ENCODE data around the gene TAF1. TPM values are rescaled to one million over a fixed set of nuclear protein-coding genes. Genes with fewer than 3 reads are reported as not detected.

Gene TAF1
- total and polyA plus RNA-seq, 4 donors = 9.5 to 77.4 (median 25.7) TPM

- Histone ChIP-seq H3K4me3 (no peak overlapping the region), H3K4me1 (ENCODE audit: control insufficient read depth in 5 of 5, insufficient read depth in 5 of 5, low read length in 5 of 5) (peaks cover 0 to 2% (median 0%) of the 10 kb centered on the region in 5 donors), H3K9ac (ENCODE audit: insufficient read depth in 1 of 2, low read length in 2 of 2) (no peak overlapping the region), H3K36me3 (ENCODE audit: control insufficient read depth in 4 of 4, insufficient read depth in 4 of 4, low read length in 4 of 4) (no peaks in the 10 kb centered on the region), H3K27me3 (ENCODE audit: control insufficient read depth in 3 of 3, insufficient read depth in 3 of 3, low read length in 2 of 3) (no peaks in the 10 kb centered on the region), H3K9me3 (ENCODE audit: control insufficient read depth in 4 of 4, insufficient read depth in 3 of 4, low read length in 3 of 4) (peaks cover 0 to 5% (median 2%) of the 10 kb centered on the region in 4 donors), H3K27ac (ENCODE audit: low read depth in 1 of 2, low read length in 1 of 2) (peak overlapping the region; percentile 22 to 56)
- no peak for DNase-seq
- ATAC-seq (ENCODE audit: insufficient read depth, low FRiP score) = no peak
- TF ChIP-seq CTCF (IDR thresholded peaks at IDR 0.05; ENCODE audit: control extremely low read depth, extremely low read depth) = no peak
- WGBS, 2 donors = 24 to 35% methylated on average over 5 of the region's 5 CpGs
Measured at GRCh38 chrX:71514367-71515037, 148.3 kb downstream of the TAF1 start.

- H3K9me3 ChIP-seq (ENCODE audit: control insufficient read depth in 4 of 4, insufficient read depth in 3 of 4, low read length in 3 of 4) = peaks cover 0 to 5% (median 2%) of the 10 kb centered on the region in 4 donors
- DNase-seq (no peak), ATAC-seq (ENCODE audit: insufficient read depth, low FRiP score) (no peak)
- WGBS, 2 donors = 69 to 75% methylated on average over 2 of the region's 2 CpGs
- no peak for TF ChIP-seq CTCF (IDR thresholded peaks at IDR 0.05; ENCODE audit: control extremely low read depth, extremely low read depth)
- no peak overlapping the region for H3K9ac ChIP-seq (ENCODE audit: insufficient read depth in 1 of 2, low read length in 2 of 2)
- H3K27ac ChIP-seq (ENCODE audit: low read depth in 1 of 2, low read length in 1 of 2) = peak overlapping the region in 1 of 2 donors; percentile 45
- H3K4me1 ChIP-seq (ENCODE audit: control insufficient read depth in 5 of 5, insufficient read depth in 5 of 5, low read length in 5 of 5) = peaks cover 0 to 2% (median 0%) of the 10 kb centered on the region in 5 donors
- H3K4me3 ChIP-seq = no peak overlapping the region
- H3K36me3 ChIP-seq (ENCODE audit: control insufficient read depth in 4 of 4, insufficient read depth in 4 of 4, low read length in 4 of 4) = no peaks in the 10 kb centered on the region
- no peaks in the 10 kb centered on the region for H3K27me3 ChIP-seq (ENCODE audit: control insufficient read depth in 3 of 3, insufficient read depth in 3 of 3, low read length in 2 of 3)
Measured at GRCh38 chrX:71515038-71515396, 148.9 kb downstream of the TAF1 start.

Small RNAs within 50 kb of the gene (small RNA-seq; reads per million reads assigned to genes)
- gene AL590762.4 (ENCODE audit: low replicate concordance) = not detected
- not detected for gene RF00019 (ENCODE audit: low replicate concordance)

Other genes starting within 250 kb of the TAF1 start
- 10 to 100 TPM; 36.1 to 41.1 TPM for gene MED12, start 247.8 kb upstream of the TAF1 start, total RNA-seq
- 10 to 100 TPM; 10.3 to 13.8 TPM for gene MED12, start 247.8 kb upstream of the TAF1 start, polyA plus RNA-seq
- 1 to 10 TPM in 1 of 2 donors, under 1 TPM in 1; 0.86 to 1.5 TPM for gene NLGN3, start 221.5 kb upstream of the TAF1 start, total RNA-seq
- gene NLGN3, start 221.5 kb upstream of the TAF1 start, polyA plus RNA-seq = under 1 TPM; 0.20 to 0.71 TPM
- gene GJB1, start 143.1 kb upstream of the TAF1 start, total RNA-seq = 1 to 10 TPM in 1 of 2 donors, not detected in 1; 3.7 TPM
- gene GJB1, start 143.1 kb upstream of the TAF1 start, polyA plus RNA-seq = 1 to 10 TPM in 1 of 2 donors, under 1 TPM in 1; 0.42 to 2.9 TPM
- 10 to 100 TPM; 21.5 to 23.4 TPM for gene ZMYM3, start 112.2 kb upstream of the TAF1 start, total RNA-seq
- 1 to 10 TPM; 5.8 to 9.9 TPM for gene ZMYM3, start 112.2 kb upstream of the TAF1 start, polyA plus RNA-seq
- gene NONO, start 82.7 kb upstream of the TAF1 start, total RNA-seq = 100 to 1,000 TPM; 239 to 336 TPM
- gene NONO, start 82.7 kb upstream of the TAF1 start, polyA plus RNA-seq = 100 to 1,000 TPM in 1 of 2 donors, 10 to 100 TPM in 1; 93.5 to 139 TPM
- gene ITGB1BP2, start 64.6 kb upstream of the TAF1 start, total RNA-seq = 1 to 10 TPM; 2.7 to 3.5 TPM
- gene ITGB1BP2, start 64.6 kb upstream of the TAF1 start, polyA plus RNA-seq = under 1 TPM; 0.79 to 0.98 TPM
- gene OGT, start 166.7 kb downstream of the TAF1 start, total RNA-seq = 100 to 1,000 TPM in 1 of 2 donors, 10 to 100 TPM in 1; 91.3 to 385 TPM
- gene OGT, start 166.7 kb downstream of the TAF1 start, polyA plus RNA-seq = 10 to 100 TPM; 32.3 to 54.2 TPM
- gene GCNA, start 212.1 kb downstream of the TAF1 start, total RNA-seq = 1 to 10 TPM; 2.2 to 3.7 TPM
- gene GCNA, start 212.1 kb downstream of the TAF1 start, polyA plus RNA-seq = 1 to 10 TPM in 1 of 2 donors, under 1 TPM in 1; 0.92 to 1.5 TPM

Measured in lung (tissue), 13 donors.